HepG2 (cell line): ENCODE data around the gene ADGRL3. TPM values are rescaled to one million over a fixed set of nuclear protein-coding genes. Genes with fewer than 3 reads are reported as not detected.

Experiments used
- ATAC-seq: fragments of 200-7000 bp; cut with Tn5 transposase; 3 replicates; pipeline ENCODE4 v1.9.1; 2020; ENCODE audit warnings: mild to moderate bottlenecking, moderate library complexity
- BruUV-seq: library from RNA; stranded (reverse); fragments of 400-500 nt; replicated peaks from 2 replicates; lab custom pipeline; 2021; lab: Mats Ljungman, UMichigan
- CTCF ChIA-PET: fragments of 300-600 bp; formaldehyde crosslinking; extraction: SDS; loops from one replicate; lab custom pipeline; 2021; ENCODE audit warnings: low total read pairs, inconsistent platforms, low intra/inter-chr PET ratio; lab: Yijun Ruan, JAX
- POLR2A ChIA-PET: fragments of 350-600 bp; sonication (Branson Sonifier 250); formaldehyde crosslinking; loops from one replicate; lab custom pipeline; 2020; ENCODE audit warnings: antibody characterized with exemption, inconsistent platforms; lab: Yijun Ruan, JAX
- DNase-seq: peaks from one replicate; pipeline ENCODE4 v3.0.0-alpha.2; 2015; ENCODE audit warnings: low spot score
- FAIRE-seq: peaks from 3 replicates; lab custom pipeline; 2011; peaks lifted over from hg19 to GRCh38; lab: Jason Lieb, UNC
- H2AFZ ChIP-seq: one replicate; pipeline ENCODE4 v1.6.1; 2011; ENCODE audit warnings: low read length, inconsistent platforms
- H3K27ac ChIP-seq: fragments of 300-600 bp; 3 replicates; pipeline ENCODE4 v1.8.0; 2011; ENCODE audit warnings: mixed run types, mild to moderate bottlenecking, mixed read lengths, low read length, inconsistent platforms; ENCODE audit not compliant: insufficient read depth; ENCODE audit errors: extremely low read length
- H3K27me3 ChIP-seq, 2 experiments: fragments of 200-600 bp in 1 of 2; 2 replicates in 1 of 2; 3 replicates in 1 of 2; pipeline versions ENCODE4 v1.6.0 to v1.8.0; 2011; ENCODE audit warnings: low read length in 2 of 2, mild to moderate bottlenecking in 2 of 2, moderate library complexity in 2 of 2, inconsistent platforms in 1 of 2; ENCODE audit not compliant: insufficient read depth in 2 of 2, control insufficient read depth in 1 of 2
- H3K36me3 ChIP-seq, 2 experiments: fragments of 200-600 bp in 1 of 2; replicated peaks in 1 of 2; 2 replicates in 1 of 2; 3 replicates in 1 of 2; pipeline versions ENCODE4 v1.5.1 to v1.8.0; 2011; ENCODE audit warnings: low read length in 2 of 2, inconsistent platforms in 1 of 2; ENCODE audit not compliant: insufficient read depth in 2 of 2, control insufficient read depth in 1 of 2
- H3K4me1 ChIP-seq: 2 replicates; pipeline ENCODE4 v1.5.1; 2012; ENCODE audit warnings: low read length, inconsistent platforms; ENCODE audit not compliant: insufficient read depth
- H3K4me2 ChIP-seq: 2 replicates; pipeline ENCODE4 v1.6.0; 2011; ENCODE audit warnings: low read depth, low read length, inconsistent platforms
- H3K4me3 ChIP-seq, 3 experiments: fragments of 200-600 bp in 1 of 3; sonication (generic), shearing (Covaris generic) in 1 of 3; replicated peaks in 1 of 3; 2 replicates each; pipeline ENCODE4 v1.5.1; 2011 to 2016; ENCODE audit warnings: low read length in 3 of 3, inconsistent platforms in 2 of 3, low read depth in 2 of 3, mild to moderate bottlenecking in 2 of 3, control low read depth in 1 of 3, mixed read lengths in 1 of 3; ENCODE audit not compliant: insufficient read depth in 1 of 3
- H3K79me2 ChIP-seq: one replicate; pipeline ENCODE4 v1.6.1; 2011; ENCODE audit warnings: low read length, inconsistent platforms; ENCODE audit not compliant: insufficient read depth
- H3K9ac ChIP-seq: 2 replicates; pipeline ENCODE4 v1.6.0; 2011; ENCODE audit warnings: mild to moderate bottlenecking, low read depth, low read length, inconsistent platforms; ENCODE audit not compliant: insufficient read depth
- H3K9me3 ChIP-seq: 2 replicates; pipeline ENCODE4 v1.5.1; 2012; ENCODE audit warnings: mild to moderate bottlenecking, low read length
- H4K20me1 ChIP-seq: 2 replicates; pipeline ENCODE4 v1.6.0; 2011; ENCODE audit warnings: inconsistent platforms, mild to moderate bottlenecking, low read length, moderate library complexity; ENCODE audit not compliant: insufficient read depth
- NR2C2 ChIP-seq: sonication (generic); formaldehyde crosslinking; IDR thresholded peaks from 2 replicates; pipeline ENCODE4 v1.4.0; 2020; ENCODE audit warnings: missing genetic modification reagents, mild to moderate bottlenecking, moderate library complexity, borderline replicate concordance
- ZBTB7B ChIP-seq: sonication (generic); formaldehyde crosslinking; IDR thresholded peaks from 2 replicates; pipeline ENCODE4 v1.4.0; 2020; ENCODE audit warnings: missing genetic modification reagents
- ZNF496 ChIP-seq: sonication (generic); formaldehyde crosslinking; IDR thresholded peaks from 2 replicates; pipeline ENCODE4 v1.8.1; 2023; ENCODE audit warnings: mild to moderate bottlenecking, moderate library complexity, missing genetic modification reagents; ENCODE audit not compliant: insufficient replicate concordance
- ZNF678 ChIP-seq: sonication (generic); formaldehyde crosslinking; IDR thresholded peaks from 2 replicates; pipeline ENCODE4 v1.4.0; 2020; ENCODE audit warnings: mild to moderate bottlenecking, missing genetic modification reagents
- ZNF747 ChIP-seq: sonication (generic); formaldehyde crosslinking; IDR thresholded peaks from 2 replicates; pipeline ENCODE4 v1.8.1; 2023; ENCODE audit warnings: missing genetic modification reagents, mild to moderate bottlenecking, borderline replicate concordance
- WGBS: methylation state at CpG from one replicate; pipeline ENCODE4 v1.1.6; 2017; ENCODE audit warnings: low lambda C conversion rate; 5-methylcytosine and 5-hydroxymethylcytosine counted together
- in situ Hi-C: cut with HindIII; loops from 2 replicates; pipeline ENCODE4 v1.10.0; 2017; ENCODE audit warnings: low pct_unique_long_range_greater_than_20kb; ENCODE audit not compliant: extremely low pct_ligation_motif_present
- intact Hi-C: fragments of 100-400 bp; cut with micrococcal nuclease; formaldehyde crosslinking; loops from one replicate; pipeline ENCODE4 v1.10.0; 2022; ENCODE audit not compliant: unreplicated experiment
- polyA plus RNA-seq, 8 experiments: library from polyadenylated mRNA; depleted of rRNA in 3 of 8; stranded (reverse) in 7 of 8; unstranded in 1 of 8; fragments of >200 nt; fragmentation: Illumina TruSeq in 4 of 8; extraction: Trizol in 4 of 8; gene quantifications; 2 replicates each; pipeline versions ENCODE4 v1.2.1 to v1.2.3, GENCODE V29; 2011 to 2016; ENCODE audit warnings: low read depth in 4 of 8, missing spikeins in 1 of 8, mixed read lengths in 1 of 8; ENCODE audit not compliant: insufficient read depth in 1 of 8
- total RNA-seq, 5 experiments: library from RNA; depleted of rRNA; stranded (reverse); fragments of >200 nt; fragmentation: Illumina TruSeq; extraction: Trizol; gene quantifications; 2 replicates each; pipeline ENCODE4 v1.2.3, GENCODE V29; 2016; ENCODE audit warnings: low read depth in 1 of 5
- TF ChIP-seq, protein P1 (sequence below), 2 experiments: fragments of 450-650 bp in 1 of 2; sonication (generic) in 1 of 2; formaldehyde crosslinking in 1 of 2; IDR thresholded peaks; 2 replicates each; pipeline versions ENCODE4 v1.6.1 to v1.8.0; 2016 to 2022; ENCODE audit warnings: antibody characterized with exemption in 1 of 2, mild to moderate bottlenecking in 1 of 2, missing genetic modification reagents in 1 of 2

Gene ADGRL3
- total and polyA plus RNA-seq, 2 of the 13 experiments (the other 11 are each of a cell fraction or from before 2014, with no cell fraction given), result 0.04 to 0.05 TPM

DNA sequence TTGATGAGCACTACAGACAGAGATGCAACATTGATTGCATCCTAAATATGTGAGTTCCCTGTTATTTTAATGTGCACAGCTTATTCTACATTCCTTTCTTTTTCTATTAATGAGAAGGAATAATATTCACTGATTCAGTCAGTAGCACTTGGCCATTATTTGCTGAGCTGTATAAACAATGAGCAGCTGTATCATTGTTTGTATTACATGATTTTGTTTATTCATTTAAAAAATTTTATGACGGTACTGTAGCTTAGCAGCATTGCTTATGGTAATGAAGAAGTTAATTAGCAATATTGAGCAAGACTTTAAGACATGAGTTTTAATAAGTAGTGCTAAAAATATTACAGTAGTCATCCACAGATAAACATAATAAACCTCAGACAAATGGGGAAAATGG, 582.0 kb downstream of the ADGRL3 start:
- Histone ChIP-seq H3K27ac (no peak overlapping the region), H3K4me2 (no peak overlapping the region), H2AFZ (no peak overlapping the region), H3K9me3 (no peaks in the 10 kb centered on the region), H3K36me3 (no peaks in the 10 kb centered on the region), H4K20me1 (no peaks in the 10 kb centered on the region), H3K9ac (no peak overlapping the region), H3K4me3 (no peak overlapping the region), H3K4me1 (no peaks in the 10 kb centered on the region), H3K27me3 (no peaks in the 10 kb centered on the region), H3K79me2 (no peaks in the 10 kb centered on the region)
- in situ Hi-C loops, result no loop called here
- POLR2A ChIA-PET, result no interaction called here
- DNase-seq, result no peak
- intact Hi-C loops, result no loop called here
- BruUV-seq, result no TSS peak
- 3% methylated on average over 1 of the region's 1 CpG for WGBS
- no peak for ATAC-seq
- TF ChIP-seq ZNF678 (CRISPR knock-in tag) (no peak), ZNF747 (CRISPR knock-in tag) (no peak), ZNF496 (CRISPR knock-in tag) (no peak), NR2C2 (CRISPR knock-in tag) (no peak), ZBTB7B (no peak)
- TF ChIP-seq, protein P1, sequence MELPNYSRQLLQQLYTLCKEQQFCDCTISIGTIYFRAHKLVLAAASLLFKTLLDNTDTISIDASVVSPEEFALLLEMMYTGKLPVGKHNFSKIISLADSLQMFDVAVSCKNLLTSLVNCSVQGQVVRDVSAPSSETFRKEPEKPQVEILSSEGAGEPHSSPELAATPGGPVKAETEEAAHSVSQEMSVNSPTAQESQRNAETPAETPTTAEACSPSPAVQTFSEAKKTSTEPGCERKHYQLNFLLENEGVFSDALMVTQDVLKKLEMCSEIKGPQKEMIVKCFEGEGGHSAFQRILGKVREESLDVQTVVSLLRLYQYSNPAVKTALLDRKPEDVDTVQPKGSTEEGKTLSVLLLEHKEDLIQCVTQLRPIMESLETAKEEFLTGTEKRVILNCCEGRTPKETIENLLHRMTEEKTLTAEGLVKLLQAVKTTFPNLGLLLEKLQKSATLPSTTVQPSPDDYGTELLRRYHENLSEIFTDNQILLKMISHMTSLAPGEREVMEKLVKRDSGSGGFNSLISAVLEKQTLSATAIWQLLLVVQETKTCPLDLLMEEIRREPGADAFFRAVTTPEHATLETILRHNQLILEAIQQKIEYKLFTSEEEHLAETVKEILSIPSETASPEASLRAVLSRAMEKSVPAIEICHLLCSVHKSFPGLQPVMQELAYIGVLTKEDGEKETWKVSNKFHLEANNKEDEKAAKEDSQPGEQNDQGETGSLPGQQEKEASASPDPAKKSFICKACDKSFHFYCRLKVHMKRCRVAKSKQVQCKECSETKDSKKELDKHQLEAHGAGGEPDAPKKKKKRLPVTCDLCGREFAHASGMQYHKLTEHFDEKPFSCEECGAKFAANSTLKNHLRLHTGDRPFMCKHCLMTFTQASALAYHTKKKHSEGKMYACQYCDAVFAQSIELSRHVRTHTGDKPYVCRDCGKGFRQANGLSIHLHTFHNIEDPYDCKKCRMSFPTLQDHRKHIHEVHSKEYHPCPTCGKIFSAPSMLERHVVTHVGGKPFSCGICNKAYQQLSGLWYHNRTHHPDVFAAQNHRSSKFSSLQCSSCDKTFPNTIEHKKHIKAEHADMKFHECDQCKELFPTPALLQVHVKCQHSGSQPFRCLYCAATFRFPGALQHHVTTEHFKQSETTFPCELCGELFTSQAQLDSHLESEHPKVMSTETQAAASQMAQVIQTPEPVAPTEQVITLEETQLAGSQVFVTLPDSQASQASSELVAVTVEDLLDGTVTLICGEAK (IDR thresholded peaks at IDR 0.05), result no peak
- TF ChIP-seq, protein P1 (CRISPR knock-in tag; IDR thresholded peaks at IDR 0.05), result no peak
- FAIRE-seq, result no peak
- CTCF ChIA-PET, result no interaction called here
